ENCODE data around the gene SLC35F2.
A peak's percentile ranks its signal among the peaks of the same experiment; 100 is the strongest.
"Not testable (repeated sequence)": the region's sequence is repeated elsewhere in the genome, so short reads cannot be mapped to it uniquely, and the experiment has no call there.

The SLC35F2 gene, protein sequence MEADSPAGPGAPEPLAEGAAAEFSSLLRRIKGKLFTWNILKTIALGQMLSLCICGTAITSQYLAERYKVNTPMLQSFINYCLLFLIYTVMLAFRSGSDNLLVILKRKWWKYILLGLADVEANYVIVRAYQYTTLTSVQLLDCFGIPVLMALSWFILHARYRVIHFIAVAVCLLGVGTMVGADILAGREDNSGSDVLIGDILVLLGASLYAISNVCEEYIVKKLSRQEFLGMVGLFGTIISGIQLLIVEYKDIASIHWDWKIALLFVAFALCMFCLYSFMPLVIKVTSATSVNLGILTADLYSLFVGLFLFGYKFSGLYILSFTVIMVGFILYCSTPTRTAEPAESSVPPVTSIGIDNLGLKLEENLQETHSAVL

DNA sequence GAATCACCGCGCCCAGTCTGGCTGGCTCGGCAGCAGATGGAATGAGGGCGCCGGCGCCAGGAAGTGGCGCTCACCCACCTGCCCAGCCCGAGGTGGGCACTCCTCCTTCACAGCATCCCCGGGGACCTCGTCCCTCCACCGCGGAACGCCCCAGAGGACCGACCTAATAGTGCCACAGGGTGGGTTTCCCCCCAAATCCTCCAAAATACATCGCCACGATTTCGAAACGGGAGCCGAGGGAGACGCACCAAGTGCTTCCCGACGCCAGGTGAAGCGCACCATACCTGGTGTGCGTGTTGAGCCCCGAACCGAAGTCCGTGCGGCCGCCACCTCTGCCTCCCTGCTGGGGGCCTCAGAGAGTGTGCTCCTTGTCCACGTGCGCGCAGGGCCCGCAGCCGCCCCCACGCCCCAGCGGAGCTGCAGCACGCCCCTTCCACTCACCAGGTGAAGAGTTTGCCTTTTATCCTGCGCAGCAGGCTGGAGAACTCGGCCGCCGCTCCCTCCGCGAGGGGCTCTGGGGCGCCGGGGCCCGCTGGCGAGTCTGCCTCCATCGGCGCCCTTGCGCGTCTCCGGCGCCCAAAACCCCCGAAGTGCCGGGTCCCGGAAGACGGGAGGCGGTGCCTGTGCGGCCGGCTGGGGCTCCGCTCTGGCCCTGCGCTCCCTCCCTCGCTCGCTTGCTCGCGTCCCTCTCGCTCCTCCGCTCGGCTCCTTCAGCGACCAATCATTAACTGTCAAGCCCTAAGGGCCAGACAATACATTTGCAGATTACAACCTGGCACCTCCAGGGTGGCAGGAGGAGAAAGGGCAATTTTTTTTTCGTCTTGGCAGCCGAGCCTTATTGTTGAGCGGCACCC, at the start of gene SLC35F2:
Gene SLC35F2 (minus strand): TSS at position 571 of the 854 bp plus-strand sequence. CDS start 20 bp downstream, at position 551.
- DNase-seq: peak; percentile 45

DNA sequence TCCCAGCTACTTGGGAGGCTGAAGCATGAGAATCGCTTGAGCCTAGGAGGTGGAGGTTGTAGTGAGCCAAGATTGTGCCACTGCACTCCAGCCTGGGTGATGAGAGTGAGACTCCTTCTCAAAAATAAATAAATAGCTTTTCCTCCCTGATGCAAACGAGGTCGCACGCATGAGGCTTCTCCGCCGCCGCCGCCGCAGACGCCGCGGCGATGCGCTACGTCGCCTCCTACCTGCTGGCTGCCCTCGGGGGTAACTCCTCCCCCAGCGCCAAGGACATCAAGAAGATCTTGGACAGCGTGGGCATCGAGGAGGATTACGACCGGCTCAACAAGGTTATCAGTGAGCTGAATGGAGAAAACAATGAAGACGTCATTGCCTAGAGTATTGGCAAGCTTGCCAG, 49.6 kb upstream of the SLC35F2 start:
- DNase-seq: no peak

DNA sequence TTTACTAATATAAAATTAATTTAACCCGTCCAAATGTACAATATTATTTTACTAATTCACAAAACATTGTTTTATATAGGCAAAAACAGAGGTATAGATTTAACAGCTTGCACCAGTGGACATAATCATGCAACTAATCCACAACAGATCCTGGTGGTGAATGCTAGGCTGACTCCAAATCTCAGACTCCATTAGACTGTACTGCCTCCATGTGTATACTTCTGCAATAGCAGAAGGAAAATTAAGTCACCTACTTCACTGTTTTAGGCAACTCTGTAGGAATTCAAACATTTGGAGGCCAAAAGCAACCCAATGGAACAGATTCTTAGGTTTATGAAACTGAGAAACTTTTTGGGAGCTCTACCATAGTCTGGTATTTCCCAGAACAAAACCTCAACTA, 39.7 kb upstream of the SLC35F2 start:
- DNase-seq: no peak

DNA sequence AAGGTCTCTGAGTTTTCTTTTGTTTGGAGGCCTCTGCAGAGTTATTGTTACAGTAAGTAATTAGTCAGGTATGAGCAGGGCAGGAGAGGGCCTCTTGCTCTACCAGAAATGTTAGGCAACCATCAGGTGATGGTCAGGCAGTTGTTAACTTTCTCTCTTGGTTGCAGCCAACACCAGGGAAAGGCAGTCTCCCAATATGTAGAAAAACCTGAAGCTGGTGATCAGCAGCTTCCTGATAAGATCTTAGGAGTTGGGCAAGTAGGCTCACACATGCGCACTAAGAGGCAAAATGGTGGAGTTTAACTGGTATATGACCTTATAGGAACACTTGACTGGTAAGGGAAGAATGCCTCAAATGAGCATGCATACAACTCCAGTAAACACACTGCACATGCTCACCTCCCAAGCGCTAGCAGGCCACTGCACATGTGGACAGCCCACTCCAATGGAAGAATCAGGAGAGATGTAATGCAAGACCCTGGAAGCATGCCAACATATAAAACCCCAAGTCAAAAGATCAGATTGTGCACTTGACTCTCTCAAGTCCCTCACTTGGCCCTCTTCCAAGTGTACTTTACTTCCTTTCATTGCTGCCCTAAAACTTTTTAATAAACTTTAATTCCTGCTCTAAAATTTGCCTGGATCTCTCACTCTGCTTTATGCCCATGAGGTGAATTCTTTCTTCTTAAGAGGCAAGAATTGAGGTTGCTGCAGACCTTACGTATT, 23.7 kb upstream of the SLC35F2 start:
- DNase-seq: no peak

DNA sequence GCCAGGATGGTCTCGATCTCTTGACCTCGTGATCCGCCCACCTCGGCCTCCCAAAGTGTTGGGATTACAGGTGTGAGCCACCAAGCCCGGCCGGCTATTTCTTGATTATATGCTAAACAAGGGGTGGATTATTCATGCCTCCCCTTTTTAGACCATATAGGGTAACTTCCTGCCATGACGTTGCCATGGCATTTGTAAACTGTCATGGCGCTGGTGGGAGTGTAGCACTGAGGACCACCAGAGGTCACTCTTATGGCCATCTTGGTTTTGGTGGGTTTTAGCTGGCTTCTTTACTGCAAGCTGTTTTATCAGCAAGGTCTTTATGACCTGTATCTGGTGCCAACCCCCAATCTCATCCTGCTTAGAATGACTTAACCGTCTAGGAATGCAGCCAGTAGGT, 22.9 kb upstream of the SLC35F2 start:
- not testable (repeated sequence) for DNase-seq

DNA sequence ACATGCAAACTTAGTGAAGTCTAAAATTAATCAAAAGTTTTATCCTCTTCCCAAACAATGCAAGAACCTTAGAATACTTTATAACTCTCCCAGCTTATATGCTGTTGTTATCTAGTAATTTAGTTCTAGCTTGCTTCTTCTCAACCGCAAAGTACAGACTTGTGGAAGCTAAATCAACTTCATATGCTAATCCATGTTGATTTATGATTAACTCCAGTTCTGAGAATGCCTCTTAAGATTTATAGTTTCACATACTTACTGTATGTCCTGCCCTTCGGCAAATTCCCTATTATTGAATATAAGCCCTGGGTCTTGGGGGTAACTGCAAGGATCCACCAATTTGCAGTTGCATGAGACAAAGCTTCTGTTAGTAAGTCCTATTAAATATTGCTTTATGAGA, 17.6 kb upstream of the SLC35F2 start:
- DNase-seq: no peak

DNA sequence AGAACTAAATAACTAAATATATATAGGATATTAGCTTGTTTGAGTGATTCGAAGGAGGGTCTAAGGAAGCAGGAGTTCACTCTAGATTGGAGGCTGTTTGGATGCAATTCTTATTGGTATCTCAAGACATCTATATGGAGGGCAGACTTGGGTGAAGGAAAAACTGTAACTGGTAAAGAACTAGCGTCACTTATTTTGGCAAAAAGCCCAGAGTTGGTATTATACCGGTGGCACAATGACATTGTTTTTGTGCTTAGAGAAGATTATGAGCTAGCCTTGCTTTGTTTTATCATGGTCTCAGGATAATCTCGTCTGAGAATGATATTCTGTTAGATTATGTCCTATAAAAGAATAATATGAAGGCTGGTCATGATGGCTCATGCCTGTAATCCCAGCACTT, 6.0 kb upstream of the SLC35F2 start:
- DNase-seq: no peak

DNA sequence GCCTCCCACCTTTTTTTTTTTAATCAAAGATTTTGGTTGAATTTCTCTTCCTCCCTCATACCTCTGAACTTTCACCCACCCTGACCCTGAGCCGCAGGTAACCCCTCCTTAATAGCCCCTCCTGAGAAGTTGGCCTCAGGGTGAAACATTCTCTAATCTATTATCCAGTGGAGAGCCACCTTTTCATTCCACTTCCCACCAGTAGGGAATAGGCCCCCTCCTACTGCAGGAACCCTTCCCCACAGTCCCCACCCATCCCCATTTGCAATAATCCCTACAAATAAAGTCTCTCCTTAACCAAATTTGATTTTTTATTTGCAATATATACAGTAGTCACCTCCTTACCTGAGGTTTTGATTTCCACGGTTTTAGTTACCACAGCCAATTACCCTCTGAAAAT, 2.1 kb upstream of the SLC35F2 start:
- DNase-seq: no peak

DNA sequence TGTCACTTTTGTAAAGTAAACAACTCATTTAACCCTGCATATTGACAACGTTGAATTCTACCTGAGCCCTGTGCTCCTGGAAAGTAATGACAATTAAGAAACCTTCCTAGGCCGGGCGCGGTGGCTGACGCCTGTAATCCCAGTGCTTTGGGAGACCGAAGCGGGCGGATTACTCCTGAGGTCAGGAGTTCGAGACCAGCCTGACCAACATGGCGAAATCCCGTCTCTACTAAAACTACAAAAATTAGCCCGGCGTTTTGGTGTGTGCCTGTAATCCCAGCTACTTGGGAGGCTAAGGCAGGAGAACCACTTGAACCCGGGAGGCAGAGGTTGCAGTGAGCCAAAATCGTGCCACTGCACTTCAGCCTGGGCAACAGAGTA, 1.6 kb upstream of the SLC35F2 start:
- DNase-seq: not testable (repeated sequence)

DNA sequence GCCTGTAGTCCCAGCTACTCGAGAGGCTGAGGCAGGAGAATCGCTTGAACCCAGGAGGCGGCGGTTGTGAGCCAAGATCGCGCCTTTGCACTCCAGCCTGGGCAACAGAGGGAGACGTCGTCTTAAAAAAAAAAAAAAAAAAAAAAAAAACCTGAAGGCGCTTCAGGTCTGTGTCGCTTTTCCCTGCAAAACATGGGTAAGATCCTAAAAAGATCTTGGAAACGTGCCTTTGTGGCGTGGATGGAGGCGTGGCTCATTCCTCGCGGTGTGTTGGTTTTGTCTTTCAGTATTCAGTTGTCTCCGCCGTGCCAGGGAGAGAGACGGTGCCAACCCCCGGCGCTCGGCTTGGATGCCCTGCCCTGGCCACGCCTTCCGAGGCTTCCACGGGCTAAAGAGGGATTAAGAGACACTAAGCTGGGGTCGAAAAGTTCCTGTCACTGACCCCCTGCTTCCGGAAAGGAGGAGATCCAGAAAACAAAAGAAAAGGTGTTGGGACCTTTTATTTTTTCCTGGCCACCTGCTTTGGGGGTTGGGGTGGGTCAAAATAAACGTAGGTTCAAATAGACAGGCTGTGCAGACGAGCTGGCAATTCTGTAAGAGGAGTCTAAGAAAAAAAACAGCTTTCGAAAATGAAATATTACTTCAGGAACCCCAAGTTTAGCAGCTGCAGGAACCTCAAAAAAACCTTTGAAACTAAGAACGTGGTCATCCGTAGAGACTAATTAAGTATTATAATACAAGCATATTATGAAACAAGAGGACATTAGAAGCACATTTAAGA, 1.1 kb upstream of the SLC35F2 start:
- peak; percentile 53 for DNase-seq

DNA sequence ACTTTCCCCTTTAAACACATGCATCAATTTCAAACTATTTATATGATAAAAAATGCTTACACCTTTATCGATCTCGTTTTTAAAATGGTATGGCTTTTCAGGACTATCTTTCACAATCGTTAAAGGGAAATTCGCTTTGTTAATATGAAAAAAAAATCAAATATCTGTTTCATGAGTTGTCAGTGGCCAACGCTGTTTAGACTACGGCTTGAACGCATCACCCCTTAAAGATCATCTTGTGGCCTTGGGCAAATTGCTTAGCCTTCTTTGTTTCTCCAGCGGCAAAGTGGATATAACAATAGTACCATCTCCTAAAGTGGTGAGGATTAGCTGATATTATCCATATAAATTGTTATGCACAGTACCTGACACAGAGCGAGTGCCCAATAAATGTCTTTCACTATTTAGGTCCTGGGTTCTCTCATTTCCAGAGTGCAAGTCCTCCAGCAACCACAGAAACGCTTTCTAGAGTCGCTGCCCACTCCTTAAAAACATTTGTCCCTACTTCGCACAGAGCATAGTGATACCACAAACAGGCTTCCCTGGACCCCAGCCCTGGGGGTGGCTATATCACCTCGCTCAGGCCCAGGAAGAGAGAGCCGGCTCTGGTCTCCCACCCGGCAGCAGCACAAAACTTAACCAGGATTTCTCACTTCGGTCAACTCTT, 904 bp downstream of the SLC35F2 start:
- no peak for DNase-seq

DNA sequence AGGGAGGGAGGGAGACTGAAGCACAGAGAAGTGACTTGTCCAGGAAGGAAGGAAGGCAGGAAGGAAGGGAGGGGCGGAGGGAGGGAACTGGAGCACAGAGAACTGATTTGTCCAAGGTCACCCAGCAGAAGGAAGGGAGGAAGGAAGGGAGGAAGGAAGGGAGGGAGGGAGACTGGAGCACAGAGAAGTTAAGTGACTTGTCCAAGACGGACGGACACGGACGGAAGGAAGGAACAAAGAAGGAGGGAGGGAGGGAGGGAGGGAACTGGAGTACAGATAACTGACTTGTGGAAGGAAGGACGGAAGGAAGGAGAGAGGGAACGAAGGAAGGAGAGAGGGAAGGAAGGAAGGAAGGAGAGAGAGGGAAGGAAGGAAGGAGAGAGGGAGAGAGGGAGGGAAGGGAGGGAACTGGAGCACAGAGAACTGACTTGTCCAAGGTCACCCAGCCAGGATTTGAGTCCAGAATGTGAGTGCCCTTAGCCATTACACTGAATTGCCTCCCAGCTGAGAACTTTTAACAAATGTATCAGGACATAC, 1.5 kb downstream of the SLC35F2 start:
- no peak for DNase-seq

DNA sequence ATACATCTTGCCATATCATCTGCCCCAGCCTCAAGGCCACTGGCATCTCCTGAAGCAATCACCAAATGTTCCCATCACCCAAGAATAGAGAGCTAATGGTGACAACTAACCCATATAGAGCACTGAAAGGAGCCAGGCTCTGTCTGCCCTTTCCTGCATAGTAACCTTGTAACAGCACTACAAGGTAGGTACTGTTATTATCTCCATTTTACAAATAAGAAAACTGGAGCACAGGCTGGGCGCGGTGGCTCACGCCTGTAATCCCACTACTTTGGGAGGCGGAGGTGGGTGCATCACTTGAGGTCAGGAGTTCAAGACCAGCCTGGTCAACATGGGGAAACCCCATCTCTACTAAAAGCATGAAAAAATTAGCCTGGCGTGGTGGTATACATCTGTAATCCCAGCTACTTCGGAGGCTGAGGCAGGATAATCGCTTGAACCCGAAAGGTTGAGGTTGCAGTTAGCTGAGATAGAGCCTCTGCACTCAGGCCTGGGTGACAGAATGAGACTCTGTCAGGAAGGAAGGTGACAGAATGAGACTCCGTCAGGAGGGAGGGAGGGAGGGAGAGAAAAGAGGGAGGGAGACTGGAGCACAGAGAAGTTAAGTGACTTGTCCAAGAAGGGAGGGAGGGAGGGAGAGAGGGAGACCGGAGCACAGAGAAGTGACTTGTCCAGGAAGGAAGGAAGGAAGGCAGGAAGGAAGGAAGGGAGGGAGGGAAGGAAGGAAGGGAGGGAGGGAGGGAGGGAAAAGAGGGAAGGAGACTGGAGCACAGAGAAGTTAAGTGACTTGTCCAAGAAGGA, 2.2 kb downstream of the SLC35F2 start:
- no peak for DNase-seq

DNA sequence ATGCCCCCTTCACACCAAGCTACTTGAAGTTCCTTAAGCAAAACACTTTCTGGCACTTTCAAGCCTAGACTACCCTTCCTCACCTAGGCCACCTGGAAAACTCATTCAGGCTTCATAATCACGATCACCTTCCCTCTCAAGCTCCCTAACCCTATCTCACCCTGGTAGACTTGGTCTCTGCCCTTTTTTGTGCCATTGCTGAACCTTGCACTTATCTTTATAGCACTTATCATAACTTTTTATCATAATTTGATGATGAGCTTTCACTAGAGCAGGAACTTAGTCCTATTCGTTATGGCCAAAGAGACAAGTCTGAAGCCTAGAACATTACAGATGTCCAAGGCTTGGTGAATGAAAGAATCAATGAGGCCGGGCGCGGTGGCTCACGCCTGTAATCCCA, 5.5 kb downstream of the SLC35F2 start:
- no peak for DNase-seq

DNA sequence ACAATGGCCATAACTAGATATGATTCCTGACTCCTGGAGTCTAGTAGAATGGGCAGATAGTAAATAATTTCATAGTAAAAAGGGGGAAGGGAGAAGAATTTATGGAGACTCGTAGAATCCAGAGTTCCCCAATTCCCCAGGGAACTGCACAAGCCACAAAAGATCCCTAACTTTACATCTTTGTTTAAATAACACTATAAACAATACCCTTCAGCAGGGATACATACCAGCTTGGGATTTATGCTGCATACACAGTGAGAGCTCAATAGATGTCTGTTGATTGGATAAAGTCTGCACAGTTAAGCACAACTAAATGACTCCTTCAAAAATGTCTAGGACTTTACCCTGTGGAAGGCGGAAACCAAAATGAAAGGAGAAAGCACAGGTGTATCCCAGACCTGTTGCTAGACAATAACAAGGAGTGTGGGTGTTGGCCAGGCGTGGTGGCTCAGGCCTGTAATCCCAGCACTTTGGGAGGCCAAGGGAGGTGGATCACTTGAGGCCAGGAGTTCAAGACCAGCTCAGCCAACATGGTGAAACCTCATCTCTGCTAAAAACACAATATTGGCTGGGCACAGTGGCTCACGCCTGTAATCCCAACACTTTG, 6.8 kb downstream of the SLC35F2 start:
- DNase-seq: no peak

DNA sequence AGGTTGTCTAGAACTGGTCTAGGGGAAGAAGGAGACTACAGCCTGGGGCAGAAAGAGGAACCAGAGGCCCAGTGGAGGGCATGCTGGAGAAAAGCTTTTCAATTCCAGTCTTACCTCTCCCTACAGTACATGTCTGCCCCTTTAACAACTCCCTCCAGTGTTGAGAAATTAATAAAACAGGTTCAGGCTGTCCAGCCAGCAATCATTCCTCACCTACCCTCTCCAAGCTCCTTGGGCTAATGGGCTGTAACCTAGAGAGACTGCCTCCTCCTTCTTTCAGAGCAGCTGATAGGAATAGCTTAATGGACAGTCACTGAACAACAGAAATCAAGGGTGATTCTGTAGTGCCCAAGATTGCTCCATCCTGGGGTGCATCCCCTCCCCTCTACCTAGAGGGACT, 8.8 kb downstream of the SLC35F2 start:
- no peak for DNase-seq

DNA sequence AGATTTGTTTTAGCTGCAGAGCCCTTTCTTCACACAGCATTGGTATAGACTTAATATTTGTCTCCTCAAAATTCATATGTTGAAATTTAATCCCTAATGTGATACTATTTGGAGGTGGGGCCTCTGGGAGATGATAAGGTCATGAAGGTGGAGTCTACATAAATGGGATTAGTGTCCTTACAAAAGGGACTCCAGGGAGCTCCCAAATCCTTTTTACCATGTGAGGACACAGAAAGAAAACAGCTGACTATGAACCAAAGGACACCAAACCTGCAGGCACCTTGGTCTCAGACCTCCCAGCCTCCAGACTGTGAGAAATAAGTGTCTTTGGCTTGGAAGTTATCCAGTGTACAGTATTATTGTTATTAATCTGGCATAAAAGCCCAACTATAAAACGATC, 10.2 kb downstream of the SLC35F2 start:
- no peak for DNase-seq

DNA sequence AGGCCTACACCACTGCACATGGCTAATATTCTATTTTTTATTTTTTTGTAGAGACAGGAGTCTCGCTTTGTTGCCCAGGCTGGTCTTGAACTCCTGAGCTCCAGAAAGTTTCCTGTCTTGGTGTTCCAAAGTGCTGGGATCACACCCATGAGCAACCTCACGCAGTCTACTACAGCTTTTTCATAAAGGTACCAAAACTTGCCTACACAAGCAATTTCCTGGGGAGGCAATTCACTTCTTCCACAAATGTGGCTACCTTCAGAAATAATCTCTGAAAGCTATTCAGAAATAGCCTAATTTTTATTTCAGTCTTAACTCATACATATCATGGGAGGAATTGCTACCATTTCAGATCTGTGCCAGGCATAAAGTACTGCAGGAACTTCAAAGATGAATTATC, 11.4 kb downstream of the SLC35F2 start:
- DNase-seq: no peak

DNA sequence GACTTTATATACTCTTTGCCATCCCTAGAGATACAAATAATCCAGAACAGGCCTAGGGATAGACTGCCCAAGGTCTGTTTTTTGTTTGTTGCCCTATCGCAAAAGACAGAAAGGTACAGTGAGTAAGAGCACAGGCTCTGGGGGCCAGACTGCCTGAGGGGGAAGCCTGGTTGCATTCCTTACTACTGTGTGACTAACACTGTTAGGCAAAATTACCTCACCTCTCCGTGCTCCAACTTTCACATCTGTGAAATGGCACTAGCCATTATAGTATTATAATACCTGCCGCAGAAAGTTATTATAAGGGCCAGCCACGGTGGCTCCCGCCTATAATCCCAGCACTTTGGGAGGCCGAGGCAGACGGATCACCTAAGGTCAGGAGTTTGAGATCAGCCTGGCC, 14.5 kb downstream of the SLC35F2 start:
- no peak for DNase-seq

DNA sequence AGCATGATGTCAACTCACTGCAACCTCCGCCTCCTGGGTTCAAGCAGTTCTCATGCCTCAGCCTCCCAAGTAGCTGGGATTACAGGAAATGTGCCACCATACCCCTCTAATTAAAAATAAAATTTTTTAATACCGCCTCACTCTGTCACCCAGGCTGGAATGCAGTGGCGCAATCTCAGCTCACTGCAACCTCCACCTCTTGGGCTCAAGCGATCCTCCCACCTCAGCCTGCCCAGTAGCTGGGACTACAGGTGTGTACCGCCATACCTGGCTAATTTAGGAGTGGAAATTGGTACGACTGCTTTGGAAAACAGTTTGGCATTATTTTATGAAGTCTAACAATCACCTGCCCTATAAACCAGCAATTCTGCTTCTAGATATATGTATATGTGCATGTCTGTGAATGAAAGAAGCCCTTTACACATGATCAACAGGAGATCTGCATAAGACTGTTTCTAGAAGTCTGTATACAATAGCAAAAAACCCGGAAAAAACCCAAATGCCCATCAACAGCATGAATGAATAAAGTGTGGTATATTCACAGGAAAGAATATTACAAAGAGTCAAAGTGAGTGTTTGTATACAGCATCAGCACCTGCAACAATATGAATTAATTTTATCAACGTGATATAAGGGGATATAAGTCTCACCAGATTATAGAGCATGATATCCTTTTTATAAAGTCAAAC, 16.0 kb downstream of the SLC35F2 start:
- no peak for DNase-seq

Measured in left hindlimb (tissue), 1 donor.